Measurements from ENCODE around the gene VWA5B1.

GRCh38 chr1:20357796-20358195 is 67.1 kb downstream of the VWA5B1 start:
- TF ChIP-seq CTCF (conservative IDR thresholded peaks at IDR 0.05) (no peak), ZFX (IDR thresholded peaks at IDR 0.05) (no peak)
